GM23338 (cell line): Measurements from ENCODE around the gene SLC25A30. TPM values are rescaled to one million over a fixed set of nuclear protein-coding genes. Genes with fewer than 3 reads are reported as not detected.

Experiments
- ATAC-seq: fragments of 200-7000 bp; cut with Tn5 transposase; 3 replicates; pipeline ENCODE4 v1.9.1; 2020
- DNase-seq: peaks from one replicate; pipeline ENCODE4 v3.0.0-alpha.2; 2015; ENCODE audit warnings: low spot score
- H2AFZ ChIP-seq: fragments of 200-600 bp; sonication (generic); 2 replicates; pipeline ENCODE4 v1.8.0; 2016; ENCODE audit warnings: antibody characterized with exemption, mild to moderate bottlenecking, moderate library complexity
- H3F3A ChIP-seq: fragments of 200-600 bp; sonication (generic); replicated peaks from 2 replicates; pipeline ENCODE4 v1.8.0; 2017; ENCODE audit warnings: antibody characterized with exemption, mixed run types, low read depth
- H3K27ac ChIP-seq: fragments of 200-600 bp; sonication (generic); 2 replicates; pipeline ENCODE4 v1.6.1; 2016; ENCODE audit warnings: low read depth
- H3K27me3 ChIP-seq: fragments of 200-600 bp; sonication (generic); 2 replicates; pipeline ENCODE4 v1.8.0; 2016; ENCODE audit warnings: mild to moderate bottlenecking, mixed run types, moderate library complexity; ENCODE audit not compliant: insufficient read depth
- H3K36me3 ChIP-seq: fragments of 200-600 bp; sonication (generic); 2 replicates; pipeline ENCODE4 v1.8.0; 2016; ENCODE audit warnings: mild to moderate bottlenecking; ENCODE audit not compliant: insufficient read depth
- H3K4me1 ChIP-seq: fragments of 200-600 bp; sonication (generic); 2 replicates; pipeline ENCODE4 v1.8.0; 2016; ENCODE audit warnings: mild to moderate bottlenecking, moderate library complexity; ENCODE audit not compliant: insufficient read depth
- H3K4me2 ChIP-seq: fragments of 200-600 bp; sonication (generic); 2 replicates; pipeline ENCODE4 v1.7.1; 2017; ENCODE audit warnings: mixed run types
- H3K4me3 ChIP-seq: fragments of 200-600 bp; sonication (generic); 2 replicates; pipeline ENCODE4 v1.6.1; 2016; ENCODE audit warnings: mixed run types
- H3K79me2 ChIP-seq: fragments of 200-600 bp; sonication (generic); replicated peaks from 2 replicates; pipeline ENCODE4 v1.8.0; 2017; ENCODE audit warnings: mild to moderate bottlenecking; ENCODE audit not compliant: insufficient read depth
- H3K9me2 ChIP-seq: fragments of 200-600 bp; sonication (generic); 2 replicates; pipeline ENCODE4 v1.8.0; 2017; ENCODE audit not compliant: insufficient read depth
- H4K20me1 ChIP-seq: fragments of 200-600 bp; sonication (generic); replicated peaks from 2 replicates; pipeline ENCODE4 v1.8.0; 2017; ENCODE audit warnings: mild to moderate bottlenecking; ENCODE audit not compliant: insufficient read depth
- H3K27ac Mint-ChIP-seq: 2 replicates; pipeline ENCODE4 v1.8.0; 2020; ENCODE audit warnings: inconsistent platforms, mild to moderate bottlenecking, moderate library complexity, mixed read lengths
- H3K27me3 Mint-ChIP-seq: 3 replicates; pipeline ENCODE4 v1.8.0; 2022; ENCODE audit warnings: low read depth, mild to moderate bottlenecking, moderate library complexity, mixed read lengths, inconsistent platforms; ENCODE audit not compliant: insufficient read depth, poor library complexity
- H3K36me3 Mint-ChIP-seq: 3 replicates; pipeline ENCODE4 v1.8.0; 2021; ENCODE audit warnings: low read depth, mild to moderate bottlenecking, inconsistent platforms, moderate library complexity, mixed read lengths
- H3K4me1 Mint-ChIP-seq: 3 replicates; pipeline ENCODE4 v1.8.0; 2020; ENCODE audit warnings: mild to moderate bottlenecking, inconsistent platforms, mixed read lengths
- H3K4me3 Mint-ChIP-seq: 3 replicates; pipeline ENCODE4 v1.8.0; 2021; ENCODE audit warnings: moderate library complexity, mild to moderate bottlenecking, inconsistent platforms, mixed read lengths
- H3K9me3 Mint-ChIP-seq: 3 replicates; pipeline ENCODE4 v1.8.0; 2020; ENCODE audit warnings: moderate library complexity, mild to moderate bottlenecking, inconsistent platforms, mixed read lengths
- REST ChIP-seq: IDR thresholded peaks from one replicate; pipeline ENCODE4 v1.6.1; 2018; ENCODE audit warnings: antibody characterized with exemption; ENCODE audit not compliant: unreplicated experiment
- ZNF114 ChIP-seq: fragments of 250-450 bp; sonication (Bioruptor Pico); IDR thresholded peaks from 2 replicates; pipeline ENCODE4 v1.5.0; 2020; ENCODE audit warnings: mild to moderate bottlenecking, moderate library complexity
- ZNF331 ChIP-seq: fragments of 250-450 bp; sonication (Bioruptor Pico); IDR thresholded peaks from 2 replicates; pipeline ENCODE4 v1.5.0; 2020; ENCODE audit warnings: low read depth, mild to moderate bottlenecking, moderate library complexity
- ZNF462 ChIP-seq: fragments of 250-450 bp; sonication (Bioruptor Pico); IDR thresholded peaks from 2 replicates; pipeline ENCODE4 v1.5.0; 2020; ENCODE audit warnings: mild to moderate bottlenecking, moderate library complexity
- polyA plus RNA-seq: library from polyadenylated mRNA; unstranded; fragments of >200 nt; fragmentation: Nextera tagmentation; extraction: Ambion mirVana; gene quantifications from 2 replicates; pipeline ENCODE4 v1.2.1, GENCODE V29; 2016
- total RNA-seq: library from RNA; depleted of rRNA; stranded (reverse); fragments of >200 nt; shearing (Covaris generic); gene quantifications from 2 replicates; pipeline ENCODE4 v1.2.3, GENCODE V29; 2014

Gene SLC25A30
- total and polyA plus RNA-seq, 2 experiments from 2014 or later, result 2.0 to 7.5 TPM

- peaks cover 4% of the 10 kb centered on the region for H4K20me1 ChIP-seq
- H3K4me3 ChIP-seq, result no peak overlapping the region
- no peak overlapping the region for H2AFZ ChIP-seq
- H3K36me3 ChIP-seq, result peaks cover 6% of the 10 kb centered on the region; the same call in 1 of the 2 replicates
- DNase-seq (no peak), ATAC-seq (no peak)
- H3K9me3 Mint-ChIP-seq, result no peaks in the 10 kb centered on the region
- H3K27ac ChIP-seq, result no peak overlapping the region
- H3K36me3 Mint-ChIP-seq, result peaks cover 26% of the 10 kb centered on the region
- no peak for TF ChIP-seq ZNF331 (CRISPR knock-in tag)
- TF ChIP-seq ZNF114 (CRISPR knock-in tag), result no peak
- TF ChIP-seq REST, result no peak
- no peak for TF ChIP-seq ZNF462 (CRISPR knock-in tag)
- no peak overlapping the region for H3K27ac Mint-ChIP-seq
- no peaks in the 10 kb centered on the region for H3K27me3 ChIP-seq
- H3K27me3 Mint-ChIP-seq, result no peaks in the 10 kb centered on the region
- H3K4me1 ChIP-seq, result no peaks in the 10 kb centered on the region
- no peaks in the 10 kb centered on the region for H3K79me2 ChIP-seq
- no peaks in the 10 kb centered on the region for H3K9me2 ChIP-seq
- H3K4me3 Mint-ChIP-seq, result no peak overlapping the region
- H3K4me1 Mint-ChIP-seq, result no peaks in the 10 kb centered on the region
- H3K4me2 ChIP-seq, result no peak overlapping the region
- no peaks in the 10 kb centered on the region for H3F3A ChIP-seq
Observed at GRCh38 chr13:45403081-45403480, 15.1 kb downstream of the SLC25A30 start.
